Measurements from ENCODE around the gene HCAR1. TPM values are rescaled to one million over a fixed set of nuclear protein-coding genes. Genes with fewer than 3 reads are reported as not detected.
"Not testable (repeated sequence)": the region's sequence is repeated elsewhere in the genome, so short reads cannot be mapped to it uniquely, and the experiment has no call there.

Gene HCAR1
- total RNA-seq, 2 donors from 2014 or later = 0.12 TPM; not detected in 1

DNA sequence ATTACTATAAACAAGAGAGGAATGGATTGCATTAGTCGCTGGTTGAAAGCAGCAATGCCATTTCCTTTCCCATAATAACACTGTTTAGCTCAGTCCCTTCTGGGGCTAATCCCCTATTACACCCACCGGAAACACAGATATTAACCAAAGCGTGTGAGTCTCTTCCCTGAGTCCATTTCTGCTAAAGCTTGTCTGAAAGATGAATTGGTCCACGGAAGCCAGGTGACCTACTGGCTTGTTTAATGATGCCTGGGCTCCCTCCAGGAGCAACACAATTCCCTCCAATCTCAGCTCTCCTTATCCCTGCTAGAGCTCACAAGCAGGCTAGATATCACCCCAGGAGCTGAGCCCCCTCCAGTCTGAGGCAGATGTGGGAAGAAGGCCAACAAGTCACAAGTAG is 29.2 kb downstream of the HCAR1 start:
- not testable (repeated sequence) for H3K27me3 ChIP-seq; H3K4me3 ChIP-seq; DNase-seq (ENCODE audit: low spot score)

DNA sequence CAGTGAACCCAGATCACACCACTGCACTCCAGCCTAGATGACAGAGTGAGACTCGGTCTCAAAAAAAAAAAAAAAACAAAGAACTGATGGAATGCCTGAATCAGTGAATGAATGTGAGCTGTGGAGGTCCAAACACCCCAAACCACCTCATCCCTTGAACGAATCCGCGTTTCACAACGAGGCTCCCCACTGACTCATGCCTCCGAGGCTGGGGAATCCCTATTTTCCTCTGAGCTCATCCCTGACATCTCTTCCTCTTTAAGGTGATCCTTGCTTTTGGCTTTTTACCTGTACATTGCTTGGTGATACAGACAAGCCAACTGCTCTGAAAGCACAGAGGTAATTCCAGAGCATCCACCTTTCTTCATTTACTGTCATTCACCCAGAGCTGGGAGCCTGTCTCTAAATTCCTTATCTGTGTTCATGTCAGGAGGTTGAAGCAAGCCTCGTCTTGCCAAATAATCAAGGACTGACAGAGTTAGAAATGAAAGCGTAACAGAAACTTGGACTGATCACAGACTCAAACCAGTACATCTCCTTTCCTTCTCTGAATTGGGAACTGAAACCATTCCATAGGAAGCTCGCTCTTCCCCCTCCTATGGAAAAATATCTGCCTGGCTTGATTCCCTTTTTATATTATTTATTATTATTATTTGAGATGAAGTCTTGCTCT is 30.5 kb downstream of the HCAR1 start:
- H3K9me3 ChIP-seq; H3K4me3 ChIP-seq; H3K4me1 ChIP-seq; DNase-seq (ENCODE audit: low spot score); H3K27ac ChIP-seq; H3K36me3 ChIP-seq; H3K27me3 ChIP-seq: not testable (repeated sequence)

More for the DNA sequence above, 29.2 kb downstream of the HCAR1 start:
- H3K4me1 ChIP-seq, H3K36me3 ChIP-seq, H3K27ac ChIP-seq, H3K9me3 ChIP-seq: not testable (repeated sequence)

DNA sequence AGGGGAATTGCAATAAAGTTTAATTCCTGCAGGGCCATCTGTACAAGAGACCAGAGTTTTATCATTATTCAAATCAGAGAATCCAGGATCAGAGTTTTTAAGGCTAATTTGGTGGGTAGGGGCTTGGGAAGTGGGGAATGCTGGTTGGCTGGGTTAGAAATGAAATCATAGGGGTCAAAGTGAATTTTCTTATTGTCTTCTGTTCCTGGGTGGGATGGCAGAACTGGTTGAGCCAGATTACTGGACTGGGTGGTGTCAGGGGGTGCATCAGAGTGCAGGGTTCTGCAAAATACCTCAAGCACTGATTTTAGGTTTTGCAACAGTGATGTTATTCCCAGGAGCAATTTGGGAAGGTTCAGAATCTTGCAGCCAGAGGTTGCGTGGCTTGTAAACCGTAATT is 33.7 kb downstream of the HCAR1 start:
- not testable (repeated sequence) for H3K4me3 ChIP-seq; H3K27me3 ChIP-seq; H3K27ac ChIP-seq; H3K36me3 ChIP-seq; H3K9me3 ChIP-seq; DNase-seq (ENCODE audit: low spot score); H3K4me1 ChIP-seq

DNA sequence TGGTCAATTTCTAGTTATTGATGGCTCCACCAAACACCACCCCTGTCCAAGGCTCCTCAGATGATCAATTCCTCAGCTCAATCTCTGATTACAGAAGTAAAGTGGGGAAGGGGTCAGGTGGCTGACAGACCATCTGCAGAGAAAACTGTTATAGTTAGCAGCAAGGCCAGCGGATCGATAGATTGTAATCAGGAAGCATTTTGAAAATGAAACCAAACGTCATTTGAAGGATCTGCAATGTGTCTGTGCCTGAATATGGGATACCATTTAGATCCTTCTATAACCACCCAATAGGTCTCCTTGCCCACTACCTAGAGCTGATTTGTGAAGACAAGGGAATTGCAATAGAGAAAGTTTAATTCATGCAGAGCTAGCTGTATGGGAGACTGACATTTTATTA is 39.1 kb downstream of the HCAR1 start:
- no peak for DNase-seq (ENCODE audit: low spot score)
- TF ChIP-seq, protein P1, sequence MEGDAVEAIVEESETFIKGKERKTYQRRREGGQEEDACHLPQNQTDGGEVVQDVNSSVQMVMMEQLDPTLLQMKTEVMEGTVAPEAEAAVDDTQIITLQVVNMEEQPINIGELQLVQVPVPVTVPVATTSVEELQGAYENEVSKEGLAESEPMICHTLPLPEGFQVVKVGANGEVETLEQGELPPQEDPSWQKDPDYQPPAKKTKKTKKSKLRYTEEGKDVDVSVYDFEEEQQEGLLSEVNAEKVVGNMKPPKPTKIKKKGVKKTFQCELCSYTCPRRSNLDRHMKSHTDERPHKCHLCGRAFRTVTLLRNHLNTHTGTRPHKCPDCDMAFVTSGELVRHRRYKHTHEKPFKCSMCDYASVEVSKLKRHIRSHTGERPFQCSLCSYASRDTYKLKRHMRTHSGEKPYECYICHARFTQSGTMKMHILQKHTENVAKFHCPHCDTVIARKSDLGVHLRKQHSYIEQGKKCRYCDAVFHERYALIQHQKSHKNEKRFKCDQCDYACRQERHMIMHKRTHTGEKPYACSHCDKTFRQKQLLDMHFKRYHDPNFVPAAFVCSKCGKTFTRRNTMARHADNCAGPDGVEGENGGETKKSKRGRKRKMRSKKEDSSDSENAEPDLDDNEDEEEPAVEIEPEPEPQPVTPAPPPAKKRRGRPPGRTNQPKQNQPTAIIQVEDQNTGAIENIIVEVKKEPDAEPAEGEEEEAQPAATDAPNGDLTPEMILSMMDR (IDR thresholded peaks at IDR 0.05) = no peak
- H3K27me3 ChIP-seq = no peaks in the 10 kb centered on the region
- H3K36me3 ChIP-seq = no peaks in the 10 kb centered on the region
- H3K4me3 ChIP-seq = no peak overlapping the region
- no peak overlapping the region for H3K27ac ChIP-seq
- H3K4me1 ChIP-seq = no peaks in the 10 kb centered on the region
- H3K9me3 ChIP-seq = no peaks in the 10 kb centered on the region

DNA sequence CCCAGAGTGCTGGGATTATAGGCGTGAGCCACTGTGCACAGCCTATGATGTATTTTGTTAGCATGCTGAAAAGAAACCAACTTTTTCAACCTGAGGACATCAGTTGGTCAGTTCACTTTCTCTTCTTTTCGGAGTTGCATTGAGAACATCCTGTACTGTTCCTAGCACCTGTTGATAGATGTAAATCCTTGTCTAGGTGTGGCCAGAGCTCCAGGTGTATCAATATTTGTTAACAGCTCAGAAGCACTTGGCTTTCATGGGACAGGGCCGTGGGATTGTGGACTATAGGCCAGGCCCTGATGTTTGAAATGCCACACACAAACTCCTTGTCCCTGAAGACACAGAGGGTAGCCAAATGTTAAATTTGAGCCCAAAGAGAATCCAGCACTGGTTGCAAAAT is 42.4 kb downstream of the HCAR1 start:
- Histone ChIP-seq H3K27me3 (no peaks in the 10 kb centered on the region), H3K4me1 (no peaks in the 10 kb centered on the region), H3K9me3 (no peaks in the 10 kb centered on the region), H3K36me3 (no peaks in the 10 kb centered on the region), H3K4me3 (no peak overlapping the region), H3K27ac (no peak overlapping the region)
- DNase-seq (ENCODE audit: low spot score) = no peak
- TF ChIP-seq, protein P1 (IDR thresholded peaks at IDR 0.05) = no peak

DNA sequence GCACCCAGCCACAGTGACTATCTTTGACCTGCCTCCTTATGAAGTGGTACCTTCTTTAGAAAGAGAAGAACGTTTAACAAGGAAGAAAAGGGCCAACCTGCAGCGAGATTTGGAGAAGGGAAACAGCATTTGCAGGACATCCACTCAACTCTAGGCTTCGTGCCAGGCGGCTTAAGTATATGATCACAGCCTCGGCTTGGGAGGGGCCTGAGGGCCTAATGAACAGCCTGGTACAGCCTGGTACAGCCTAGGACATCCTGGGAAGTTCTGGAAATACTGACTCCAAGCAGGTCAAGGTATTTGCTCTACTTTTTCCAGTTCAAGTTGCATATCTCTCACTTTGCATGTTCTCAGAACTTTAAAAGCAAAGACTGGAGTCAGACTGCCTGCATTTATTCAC is 43.6 kb downstream of the HCAR1 start:
- TF ChIP-seq, protein P1 (IDR thresholded peaks at IDR 0.05) = no peak

DNA sequence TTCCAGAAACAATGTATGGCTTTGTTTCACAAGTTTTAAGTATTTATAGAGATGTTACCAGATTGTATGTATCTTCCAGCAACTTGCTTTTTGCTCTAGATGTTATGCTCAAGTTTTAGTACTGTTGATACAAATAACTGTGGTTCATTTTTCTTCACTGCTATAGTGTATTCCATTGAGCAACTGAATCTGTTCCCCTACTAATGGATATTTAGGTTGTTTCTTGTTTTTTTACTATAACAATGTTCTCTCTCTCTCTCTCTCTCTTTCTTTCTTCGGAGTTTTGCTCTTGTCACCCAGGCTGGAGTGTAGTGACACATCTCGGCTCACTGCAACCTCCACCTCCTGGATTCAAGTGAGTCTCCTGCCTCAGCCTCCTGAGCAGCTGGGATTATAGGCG is 44.1 kb downstream of the HCAR1 start:
- Histone ChIP-seq H3K27me3 (no peaks in the 10 kb centered on the region), H3K9me3 (no peaks in the 10 kb centered on the region), H3K27ac (no peak overlapping the region), H3K4me1 (no peaks in the 10 kb centered on the region), H3K36me3 (no peaks in the 10 kb centered on the region), H3K4me3 (no peak overlapping the region)
- DNase-seq (ENCODE audit: low spot score) = no peak
- TF ChIP-seq, protein P1 (IDR thresholded peaks at IDR 0.05) = no peak

More for the DNA sequence above, 43.6 kb downstream of the HCAR1 start:
- Histone ChIP-seq H3K4me3 (no peak overlapping the region), H3K27me3 (no peaks in the 10 kb centered on the region), H3K36me3 (no peaks in the 10 kb centered on the region), H3K4me1 (no peaks in the 10 kb centered on the region), H3K9me3 (no peaks in the 10 kb centered on the region), H3K27ac (no peak overlapping the region)
- DNase-seq (ENCODE audit: low spot score) = no peak
